ENCODE results near the gene SLC22A14. TPM values are rescaled to one million over a fixed set of nuclear protein-coding genes. Genes with fewer than 3 reads are reported as not detected.

The SLC22A14 gene
- total RNA-seq, 1 experiment from 2014 or later: 0.13 TPM

GRCh38 chr3:38353151-38353550 lies 71.1 kb downstream of the SLC22A14 start:
- TF ChIP-seq SIN3A (IDR thresholded peaks at IDR 0.05; ENCODE audit: borderline replicate concordance, insufficient read depth, low read depth, low read length) (no peak), POLR2AphosphoS5 (IDR thresholded peaks at IDR 0.05; ENCODE audit: low read depth, low read length) (no peak), TCF7L2 (IDR thresholded peaks at IDR 0.05; ENCODE audit: low read depth, low read length) (no peak), CTCF (IDR thresholded peaks at IDR 0.05) (no peak), REST (IDR thresholded peaks at IDR 0.05; ENCODE audit: insufficient read depth in 1 of 2, low read depth in 2 of 2, low read length in 1 of 2) (no peak)
- H3K9me3 ChIP-seq (ENCODE audit: control insufficient read depth, insufficient read depth, low read depth, low read length): no peaks in the 10 kb centered on the region
- H3K4me3 ChIP-seq (ENCODE audit: low read depth in 2 of 2, low read length in 2 of 2): no peak overlapping the region
- H3K27me3 ChIP-seq (ENCODE audit: control insufficient read depth, insufficient read depth, low read length): no peaks in the 10 kb centered on the region
- CTCF ChIA-PET: interaction anchor here (0.6 kb wide), 1 partner anchor 125 kb away, joined by 5 read pairs; no protein-coding TSS in a partner anchor
- no peak overlapping the region for H3K27ac ChIP-seq (ENCODE audit: low read length)
- intact Hi-C loops (cut with micrococcal nuclease; ENCODE audit: unreplicated experiment) (no loop called here), in situ Hi-C loops (cut with HindIII; ENCODE audit: low pct_unique_long_range_greater_than_20kb, low sequenced_read_pairs) (no loop called here)
- no peaks in the 10 kb centered on the region for H3K36me3 ChIP-seq (ENCODE audit: control insufficient read depth, insufficient read depth, low read length)
- POLR2A ChIA-PET: no interaction called here
- ATAC-seq: no peak
- DNase-seq (ENCODE audit: low read depth, low spot score): no peak
- no peaks in the 10 kb centered on the region for H3K4me1 ChIP-seq (ENCODE audit: control insufficient read depth, insufficient read depth, low read length)
- no TSS peak for BruUV-seq (replicated peaks)

- TF ChIP-seq TCF7L2 (IDR thresholded peaks at IDR 0.05; ENCODE audit: low read depth, low read length): no peak
- no peak for TF ChIP-seq POLR2AphosphoS5 (IDR thresholded peaks at IDR 0.05; ENCODE audit: low read depth, low read length)
- no peak for TF ChIP-seq REST (IDR thresholded peaks at IDR 0.05; ENCODE audit: insufficient read depth in 1 of 2, low read depth in 2 of 2, low read length in 1 of 2)
- TF ChIP-seq CTCF (IDR thresholded peaks at IDR 0.05): no peak
- TF ChIP-seq SIN3A (IDR thresholded peaks at IDR 0.05; ENCODE audit: borderline replicate concordance, insufficient read depth, low read depth, low read length): no peak
Measured at GRCh38 chr3:38354588-38355330, 72.7 kb downstream of the SLC22A14 start.

More at GRCh38 chr3:38354588-38355330, 72.7 kb downstream of the SLC22A14 start:
- ATAC-seq: no peak
- no peaks in the 10 kb centered on the region for H3K4me1 ChIP-seq (ENCODE audit: control insufficient read depth, insufficient read depth, low read length)
- no peaks in the 10 kb centered on the region for H3K27me3 ChIP-seq (ENCODE audit: control insufficient read depth, insufficient read depth, low read length)
- in situ Hi-C loops (cut with HindIII; ENCODE audit: low pct_unique_long_range_greater_than_20kb, low sequenced_read_pairs) (no loop called here), intact Hi-C loops (cut with micrococcal nuclease; ENCODE audit: unreplicated experiment) (no loop called here)
- no peak overlapping the region for H3K4me3 ChIP-seq (ENCODE audit: low read depth in 2 of 2, low read length in 2 of 2)
- no peak overlapping the region for H3K27ac ChIP-seq (ENCODE audit: low read length)
- no TSS peak for BruUV-seq (replicated peaks)
- no peaks in the 10 kb centered on the region for H3K36me3 ChIP-seq (ENCODE audit: control insufficient read depth, insufficient read depth, low read length)
- ChIA-PET POLR2A (no interaction called here), CTCF (interaction anchor here (0.7 kb wide), 1 partner anchor 109 kb away, joined by 3 read pairs; no protein-coding TSS in a partner anchor)
- H3K9me3 ChIP-seq (ENCODE audit: control insufficient read depth, insufficient read depth, low read depth, low read length): no peaks in the 10 kb centered on the region
- DNase-seq (ENCODE audit: low read depth, low spot score): no peak

Measured in Panc1 (cell line).